ENCODE data around the gene ARSB. TPM values are rescaled to one million over a fixed set of nuclear protein-coding genes. Genes with fewer than 3 reads are reported as not detected.

ARSB gene
- total RNA-seq, 4 donors from 2014 or later: 1.2 to 8.8 (median 7.1) TPM

DNA sequence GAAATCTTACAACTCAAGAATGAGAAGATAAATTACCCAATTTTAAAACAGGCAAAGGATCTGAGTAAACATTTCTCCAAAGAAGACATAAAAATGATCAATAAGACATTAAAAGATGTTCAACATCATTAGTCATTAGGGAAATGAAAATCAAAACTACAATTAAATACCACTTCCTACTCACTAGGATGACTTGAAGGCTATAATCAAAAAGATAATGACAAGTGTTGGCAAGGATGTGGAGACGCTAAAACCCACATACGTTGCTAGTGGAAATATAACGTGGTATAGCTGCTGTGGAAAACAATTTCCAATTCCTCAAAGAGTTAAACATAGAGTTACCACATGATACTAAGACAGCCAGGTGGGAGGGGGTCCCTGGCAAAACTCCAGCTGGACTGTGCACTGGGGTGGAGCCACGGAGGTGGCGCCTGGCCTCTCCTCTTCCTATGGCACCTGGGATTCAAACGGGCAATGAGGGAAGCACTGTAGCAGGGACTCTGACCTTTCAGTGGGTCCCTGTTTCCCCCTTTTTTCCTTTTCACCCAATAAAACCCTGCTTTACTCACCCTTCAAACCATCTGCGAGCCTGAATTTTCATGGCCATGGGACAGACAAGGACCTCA, 5.9 kb downstream of the ARSB start:
- no peaks in the 10 kb centered on the region for H3K36me3 ChIP-seq
- DNase-seq: no peak
- TF ChIP-seq CTCF (IDR thresholded peaks at IDR 0.05) (no peak), POLR2A (IDR thresholded peaks at IDR 0.05) (no peak)
- WGBS, 2 donors: 64 to 78% methylated on average over 7 of the region's 7 CpGs
- peaks cover 8 to 30% (median 14%) of the 10 kb centered on the region in 3 donors for H3K4me1 ChIP-seq
- H3K9me3 ChIP-seq: no peaks in the 10 kb centered on the region
- H3K4me3 ChIP-seq: no peak overlapping the region
- intact Hi-C loops (cut with DNase I): no loop called here
- no peak overlapping the region for H3K27ac ChIP-seq
- no peaks in the 10 kb centered on the region for H3K27me3 ChIP-seq

DNA sequence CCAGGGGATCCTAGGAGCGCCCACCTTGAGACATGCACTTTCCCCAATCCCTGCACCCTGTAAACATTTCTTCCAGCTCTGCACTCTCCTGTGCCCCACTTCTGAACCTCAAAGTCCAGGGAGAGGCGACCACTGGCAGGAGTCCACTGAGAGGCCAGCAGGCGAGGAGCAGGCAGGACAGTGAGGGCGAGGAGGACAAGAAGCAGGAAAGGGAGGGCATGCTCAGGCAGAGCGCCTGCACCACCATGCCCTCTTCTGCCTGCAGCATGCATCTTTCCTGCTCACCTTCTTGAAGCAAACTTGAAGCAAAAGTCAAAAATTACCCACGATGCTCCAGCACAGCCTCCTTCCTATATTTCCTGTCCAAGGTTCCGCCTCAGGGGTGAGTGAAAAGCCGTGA, 10.1 kb downstream of the ARSB start:
- 65 to 76% methylated on average over 6 to 8 of the region's 8 CpGs for WGBS, 2 donors
- H3K27ac ChIP-seq: peak overlapping the region in 1 of 4 donors; percentile 9
- intact Hi-C loops (cut with DNase I): no loop called here
- no peaks in the 10 kb centered on the region for H3K9me3 ChIP-seq
- no peaks in the 10 kb centered on the region for H3K36me3 ChIP-seq
- H3K27me3 ChIP-seq: no peaks in the 10 kb centered on the region
- DNase-seq: no peak
- TF ChIP-seq CTCF (IDR thresholded peaks at IDR 0.05): no peak
- no peak overlapping the region for H3K4me3 ChIP-seq
- H3K4me1 ChIP-seq: peaks cover 0 to 32% (median 19%) of the 10 kb centered on the region in 3 donors

DNA sequence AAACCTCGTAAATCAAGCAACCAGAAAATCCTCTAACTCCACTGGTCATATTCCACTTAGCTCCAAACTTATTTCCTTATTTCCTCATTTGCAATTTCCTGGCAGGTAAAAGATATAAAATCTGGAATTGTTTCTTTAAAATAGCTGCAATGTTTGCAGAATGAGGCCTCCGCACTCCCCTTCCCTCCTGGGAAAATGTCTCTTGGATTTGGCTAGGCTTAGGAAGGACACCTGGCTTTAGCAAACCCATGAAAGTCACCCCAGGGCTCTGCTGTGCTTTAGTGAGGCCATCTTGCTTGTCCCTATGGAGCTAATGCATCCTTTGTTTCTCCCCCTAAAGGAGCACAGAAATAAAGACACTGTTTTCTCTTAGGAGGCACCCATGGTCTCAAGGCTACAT, 10.5 kb downstream of the ARSB start:
- intact Hi-C loops (cut with DNase I): no loop called here
- peaks cover 0 to 32% (median 19%) of the 10 kb centered on the region in 3 donors for H3K4me1 ChIP-seq
- H3K36me3 ChIP-seq: no peaks in the 10 kb centered on the region
- H3K4me3 ChIP-seq: no peak overlapping the region
- H3K27me3 ChIP-seq: no peaks in the 10 kb centered on the region
- no peak for TF ChIP-seq POLR2A (IDR thresholded peaks at IDR 0.05)
- TF ChIP-seq CTCF (IDR thresholded peaks at IDR 0.05): no peak
- whole genome bisulfite sequencing, 2 donors: 67 to 69% methylated on average over 2 of the region's 2 CpGs
- DNase-seq: no peak
- no peaks in the 10 kb centered on the region for H3K9me3 ChIP-seq
- peak overlapping the region in 2 of 4 donors; percentile 9 to 33 for H3K27ac ChIP-seq

DNA sequence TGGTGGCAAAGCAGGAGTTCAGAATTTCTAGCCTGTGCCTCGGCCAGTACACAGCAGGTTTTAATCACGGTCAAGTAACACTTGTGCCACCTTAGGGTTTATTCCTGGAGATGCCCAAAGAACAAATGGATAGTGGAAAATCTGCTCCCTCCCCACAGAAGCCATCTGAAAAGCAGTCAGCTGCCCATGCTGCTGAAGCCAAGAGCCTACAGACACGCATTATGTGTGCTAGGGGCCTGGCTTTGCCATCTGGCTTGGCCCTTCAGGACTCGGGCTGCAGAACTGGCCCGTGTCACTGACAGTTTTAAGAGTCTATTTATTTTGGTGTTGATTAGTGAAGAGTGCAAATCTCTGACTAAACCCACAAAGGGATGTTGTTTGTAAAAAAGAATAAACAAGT, 11.1 kb downstream of the ARSB start:
- H3K4me3 ChIP-seq: no peak overlapping the region
- intact Hi-C loops (cut with DNase I): no loop called here
- peaks cover 0 to 32% (median 19%) of the 10 kb centered on the region in 3 donors for H3K4me1 ChIP-seq
- no peaks in the 10 kb centered on the region for H3K9me3 ChIP-seq
- WGBS, 2 donors: 72 to 79% methylated on average over 5 of the region's 5 CpGs
- H3K27ac ChIP-seq: peak overlapping the region in 2 of 4 donors; percentile 32 to 33
- TF ChIP-seq POLR2A (IDR thresholded peaks at IDR 0.05): no peak
- TF ChIP-seq CTCF (IDR thresholded peaks at IDR 0.05): no peak
- no peak for DNase-seq
- no peaks in the 10 kb centered on the region for H3K27me3 ChIP-seq
- no peaks in the 10 kb centered on the region for H3K36me3 ChIP-seq

- Histone ChIP-seq H3K4me3 (peak overlapping the region in 1 of 4 donors; percentile 35), H3K27ac (peak overlapping the region in 3 of 4 donors; percentile 17 to 34 (median 33)), H3K9me3 (no peaks in the 10 kb centered on the region), H3K27me3 (no peaks in the 10 kb centered on the region), H3K36me3 (no peaks in the 10 kb centered on the region), H3K4me1 (peaks cover 0 to 32% (median 19%) of the 10 kb centered on the region in 3 donors)
- WGBS, 2 donors: 21 to 23% methylated on average over 7 of the region's 7 CpGs
- DNase-seq: no peak
- no peak for TF ChIP-seq CTCF (IDR thresholded peaks at IDR 0.05)
- no peak for TF ChIP-seq POLR2A (IDR thresholded peaks at IDR 0.05)
- intact Hi-C loops (cut with DNase I): no loop called here
These were observed 12.3 kb downstream of the ARSB start for GRCh38 chr5:78972654-78973428.
